HG02943 (cell line): Measurements from ENCODE around the gene MEG3.

ENCODE experiments used
- ATAC-seq: cut with Tn5 transposase; IDR thresholded peaks from one replicate; pipeline ENCODE4 v1.9.1; 2021; ENCODE audit warnings: mild to moderate bottlenecking, low read depth, moderate library complexity; ENCODE audit not compliant: unreplicated experiment

MEG3 gene

DNA sequence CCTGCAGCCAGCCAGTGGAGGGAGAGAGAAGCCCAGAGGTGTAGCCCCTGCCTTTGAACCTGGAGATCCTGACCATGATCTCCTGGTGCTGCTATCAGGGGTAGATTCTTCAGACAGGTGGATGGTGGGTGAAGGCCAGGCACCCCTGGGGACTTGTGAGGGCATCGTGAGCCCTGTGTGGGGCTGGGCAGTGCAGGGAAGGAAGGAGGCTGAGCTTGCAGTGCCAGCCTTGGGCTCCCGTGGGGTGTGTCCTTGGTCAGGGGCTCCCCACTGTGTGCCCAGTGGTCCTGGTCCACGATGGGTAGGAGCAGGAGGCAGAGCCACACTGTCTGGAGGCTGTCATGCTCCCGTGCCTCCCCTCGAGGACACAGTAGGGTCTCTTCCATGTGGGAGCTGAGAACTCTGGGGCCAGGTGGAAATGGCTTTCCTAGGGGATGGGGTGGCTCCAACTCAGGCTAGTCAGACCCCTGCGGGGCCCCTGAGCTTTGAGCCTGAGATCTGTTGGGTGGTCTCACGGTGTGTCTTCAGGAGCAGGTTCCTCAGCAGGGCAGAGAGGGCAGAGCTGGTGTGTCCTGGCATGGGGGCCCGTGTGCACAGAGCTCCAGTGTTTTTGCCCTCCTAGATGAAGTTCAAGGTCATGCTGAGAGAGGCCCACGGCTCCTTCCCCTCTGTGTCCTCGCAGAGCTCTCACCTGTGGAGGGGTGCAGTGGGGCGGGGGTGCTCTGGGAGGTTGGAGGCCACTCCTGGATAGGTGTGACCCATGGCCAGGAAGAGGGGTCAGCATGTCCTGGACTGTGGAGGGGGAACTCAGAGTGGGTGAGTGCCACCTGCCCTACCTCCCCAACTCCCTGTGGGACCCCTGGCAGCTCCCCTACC lies 52.6 kb downstream of the MEG3 start:
- ATAC-seq = no peak

DNA sequence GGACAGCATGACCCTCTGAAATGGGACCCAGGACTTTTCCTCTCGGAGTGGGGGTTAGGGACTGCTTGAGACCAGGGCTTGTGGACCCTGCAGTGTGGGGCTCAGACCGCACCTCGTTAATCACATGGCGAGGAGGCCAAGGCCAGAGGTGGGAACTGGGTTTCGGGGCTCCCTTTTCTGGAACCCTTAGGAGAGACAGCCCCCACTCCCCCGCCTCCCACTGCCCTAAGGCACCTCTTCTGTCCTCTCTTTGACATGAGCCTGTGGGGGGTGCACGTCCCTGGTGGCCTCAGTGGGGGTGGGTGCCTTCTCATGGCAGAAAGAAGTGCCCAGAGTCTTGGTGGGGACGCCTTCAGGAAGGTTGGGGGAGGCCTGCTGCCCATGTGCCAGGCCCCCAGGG lies 53.3 kb downstream of the MEG3 start:
- ATAC-seq = no peak

DNA sequence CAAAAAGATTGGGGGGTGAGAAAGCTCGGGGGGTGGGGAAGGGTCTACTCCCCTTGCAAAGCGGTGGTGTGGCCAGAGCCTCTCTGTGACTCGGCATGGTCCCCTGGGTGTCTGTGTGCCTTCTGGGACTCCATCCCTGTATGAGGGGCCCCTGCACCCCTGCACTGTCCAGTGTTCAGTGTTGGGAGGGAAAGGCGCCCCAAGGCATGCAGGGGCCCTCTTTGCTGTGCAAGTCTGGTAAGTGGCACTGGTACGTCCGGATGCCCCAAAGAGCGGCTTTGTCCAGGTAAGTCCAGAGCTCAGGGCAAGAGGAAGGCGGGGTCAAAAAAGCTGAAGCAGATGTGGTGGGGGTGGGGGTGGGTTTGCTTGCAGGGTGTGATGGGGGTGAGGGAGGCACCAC lies 53.9 kb downstream of the MEG3 start:
- ATAC-seq = no peak

DNA sequence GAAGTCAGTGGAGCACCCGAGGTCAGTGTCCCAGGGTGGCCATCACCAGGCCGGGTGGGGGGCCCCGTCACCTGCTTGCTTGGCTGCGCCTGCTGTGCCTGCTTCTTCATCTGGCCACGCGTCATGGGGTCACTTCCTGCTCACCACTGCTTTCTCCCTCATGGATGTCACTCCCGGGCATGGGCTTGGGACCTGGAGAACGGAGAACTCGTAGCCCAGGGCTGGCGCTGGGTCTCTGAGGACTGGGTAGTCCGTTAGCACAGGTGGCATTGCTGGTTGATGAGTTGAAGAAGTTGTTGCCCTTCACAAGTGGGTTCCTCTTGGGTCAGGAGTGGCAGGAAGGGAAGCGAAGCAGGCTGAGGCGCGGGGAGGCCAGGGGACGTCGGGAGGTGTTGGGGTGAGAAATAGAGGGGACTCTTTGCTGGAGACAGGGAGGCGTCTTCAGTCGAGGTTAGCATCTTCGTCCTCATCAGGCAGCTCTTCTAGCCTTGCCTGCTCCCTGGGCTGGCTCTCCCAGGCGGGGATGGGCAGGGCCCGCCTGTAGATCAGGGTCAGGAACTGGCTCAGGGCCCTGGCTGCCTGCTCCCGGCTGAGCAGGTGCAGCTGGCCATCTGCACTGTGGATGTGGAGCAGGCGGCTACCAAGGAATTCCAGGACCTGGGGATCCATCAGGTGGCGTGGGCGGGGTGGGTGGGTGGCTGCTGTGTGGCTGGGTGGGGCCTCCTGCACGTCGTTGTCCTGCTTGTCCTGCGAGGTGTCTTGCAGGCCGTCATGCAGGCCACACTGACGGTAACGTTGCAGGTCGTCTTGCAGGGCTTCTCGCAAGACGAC lies 54.6 kb downstream of the MEG3 start:
- ATAC-seq = no peak

DNA sequence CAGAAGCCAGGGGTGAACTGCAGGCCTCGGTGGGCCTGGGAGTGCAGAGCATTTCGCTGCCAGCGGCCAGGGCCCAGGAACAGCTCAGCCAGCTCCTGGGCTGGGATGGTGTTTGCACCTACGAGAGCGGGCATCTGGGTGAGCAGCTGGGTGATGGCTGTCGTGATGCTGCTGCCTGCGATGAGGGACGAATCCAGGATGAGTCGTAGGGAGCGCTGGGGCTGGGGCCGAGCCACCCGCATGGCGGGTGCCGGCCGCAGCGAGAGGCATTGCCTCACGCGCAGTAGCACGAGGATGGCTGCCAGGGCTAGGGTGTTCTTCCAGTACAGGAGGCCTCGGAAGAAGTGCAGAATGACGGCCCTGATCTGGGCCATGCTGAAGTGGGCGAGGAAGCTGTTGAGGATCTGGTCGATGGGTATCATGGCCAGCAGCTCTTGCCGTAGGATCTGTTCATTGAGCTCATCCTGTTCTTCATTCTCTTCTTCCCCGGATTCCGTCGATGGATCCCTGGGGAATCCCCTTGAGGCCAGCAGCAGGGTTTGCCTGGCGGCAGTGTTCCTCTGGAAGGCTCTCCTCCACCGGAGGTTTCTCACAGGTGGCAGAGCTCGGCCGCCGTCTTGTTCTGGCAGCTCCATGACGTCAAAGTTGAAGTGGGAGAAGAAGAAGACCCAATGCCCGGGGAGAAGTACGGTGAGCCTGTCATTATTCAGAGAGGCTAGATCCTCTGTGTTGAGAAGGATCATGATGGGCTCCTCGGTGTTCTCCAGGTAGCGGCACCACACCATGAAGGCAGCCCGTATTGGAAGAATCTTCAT lies 55.5 kb downstream of the MEG3 start:
- ATAC-seq = no peak

DNA sequence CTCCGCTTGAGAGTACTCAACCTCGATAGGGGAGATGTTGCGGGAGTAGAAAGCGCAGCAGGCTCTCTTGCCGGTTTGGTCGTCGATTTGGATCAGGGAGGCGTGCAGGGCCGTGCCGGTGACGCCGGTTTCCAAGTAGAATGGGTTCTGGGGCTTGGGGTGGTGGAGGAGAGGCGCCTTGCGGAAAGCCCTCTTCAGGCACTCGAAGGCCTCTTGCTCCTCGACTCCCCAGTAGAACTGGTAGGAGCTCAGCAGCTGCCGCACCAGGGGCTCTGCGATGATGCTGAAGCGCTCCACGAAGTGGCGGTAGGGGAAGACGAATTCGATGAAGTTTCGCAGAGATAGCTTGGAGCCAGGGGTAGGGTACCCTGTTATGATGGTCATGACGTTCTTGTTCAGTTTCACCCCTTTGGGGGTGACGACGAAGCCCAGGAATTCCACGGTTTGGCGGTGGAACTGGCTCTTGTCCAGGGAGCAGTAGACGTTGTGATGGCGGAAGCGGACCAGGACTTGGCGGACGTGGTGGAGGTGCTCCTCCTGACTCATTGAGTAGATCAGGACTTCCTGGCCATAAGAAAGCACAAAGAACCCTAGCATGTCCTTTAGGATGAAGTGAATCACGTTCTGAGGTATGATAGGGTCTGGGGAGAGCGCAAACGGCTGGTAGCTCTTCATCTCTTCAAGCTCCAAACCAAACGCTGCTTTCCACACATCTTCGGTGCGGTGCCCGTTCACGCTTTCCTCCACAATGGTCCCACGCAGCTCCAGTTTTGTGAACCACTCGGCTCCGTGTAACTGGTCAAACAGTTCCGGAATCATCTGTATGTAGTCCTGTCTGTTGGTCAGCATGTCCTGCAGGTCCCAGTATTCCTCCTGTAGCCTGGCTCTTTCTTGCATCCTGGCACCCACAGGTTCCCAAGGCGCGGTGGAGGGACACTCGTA lies 56.4 kb downstream of the MEG3 start:
- no peak for ATAC-seq

DNA sequence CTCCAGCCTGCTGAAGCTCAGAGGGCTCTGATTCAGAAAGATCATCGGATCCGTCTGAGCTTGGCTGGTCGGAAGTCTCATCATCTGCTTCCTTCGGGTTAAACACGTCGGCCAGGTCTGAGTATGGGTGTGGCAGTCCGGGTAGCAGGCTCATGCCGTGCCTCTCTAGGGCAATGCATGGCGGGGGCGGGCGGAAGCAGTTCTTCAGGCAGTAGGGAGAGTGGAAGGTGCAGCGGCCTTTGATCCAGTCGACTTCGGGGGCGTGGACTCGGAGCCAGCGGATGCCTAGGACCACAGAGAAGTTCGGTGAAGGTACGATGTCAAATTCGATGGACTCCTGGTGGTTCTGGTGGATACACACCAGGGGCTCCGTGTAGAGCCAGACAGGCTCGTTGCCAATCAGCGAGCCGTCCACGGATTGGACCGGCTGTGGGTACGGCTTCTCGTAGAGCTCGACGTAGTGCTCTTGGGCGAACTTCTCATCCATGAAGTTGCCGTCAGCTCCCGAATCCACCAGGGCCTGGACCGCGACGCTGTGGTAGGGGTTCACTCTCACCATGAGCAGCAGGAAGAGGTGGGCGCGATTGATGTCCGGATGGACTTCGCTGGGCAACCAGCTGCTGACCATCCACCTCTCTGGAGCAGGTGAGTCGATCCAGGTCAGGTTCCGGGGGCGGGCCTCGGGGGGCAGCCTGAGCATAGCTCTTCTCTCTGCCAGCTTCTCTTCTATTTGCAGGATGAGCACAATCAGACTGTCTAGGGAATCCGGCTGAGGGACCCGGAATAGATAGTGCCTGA lies 57.3 kb downstream of the MEG3 start:
- no peak for ATAC-seq

DNA sequence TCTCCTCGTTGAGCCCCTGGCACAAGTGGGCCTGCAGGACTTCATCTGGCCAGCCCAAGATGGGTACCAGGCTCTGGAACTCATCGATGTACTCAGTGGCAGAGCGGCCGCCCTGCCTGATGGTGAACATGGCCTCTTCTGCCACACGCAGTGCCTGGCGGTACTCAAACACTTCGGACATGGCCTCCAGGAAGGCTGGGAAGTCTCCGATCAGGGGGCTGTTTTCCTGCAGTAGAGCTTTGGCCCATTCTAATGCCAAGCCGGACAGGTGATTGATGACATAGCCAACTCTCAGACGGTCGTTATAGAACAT lies 57.8 kb downstream of the MEG3 start:
- no peak for ATAC-seq

DNA sequence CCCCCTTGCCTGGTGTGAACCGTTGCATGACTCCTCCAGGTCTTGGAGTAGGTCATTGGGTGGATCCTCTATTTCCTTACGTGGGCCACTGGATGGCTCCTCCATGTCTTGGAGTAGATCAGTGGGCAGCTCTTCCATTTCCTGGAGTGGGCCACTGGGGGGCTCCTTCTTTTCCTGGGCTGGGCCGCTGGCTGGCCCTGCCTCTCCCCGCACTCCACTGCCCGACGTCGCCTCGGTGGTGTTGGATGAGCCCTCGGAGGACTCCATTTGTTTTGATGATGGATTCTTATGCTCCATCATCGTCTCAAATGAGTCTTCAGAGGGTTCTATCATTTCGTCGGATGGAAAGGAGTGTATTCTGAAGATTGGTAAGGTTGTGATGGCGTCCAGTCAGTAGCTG lies 58.5 kb downstream of the MEG3 start:
- no peak for ATAC-seq

DNA sequence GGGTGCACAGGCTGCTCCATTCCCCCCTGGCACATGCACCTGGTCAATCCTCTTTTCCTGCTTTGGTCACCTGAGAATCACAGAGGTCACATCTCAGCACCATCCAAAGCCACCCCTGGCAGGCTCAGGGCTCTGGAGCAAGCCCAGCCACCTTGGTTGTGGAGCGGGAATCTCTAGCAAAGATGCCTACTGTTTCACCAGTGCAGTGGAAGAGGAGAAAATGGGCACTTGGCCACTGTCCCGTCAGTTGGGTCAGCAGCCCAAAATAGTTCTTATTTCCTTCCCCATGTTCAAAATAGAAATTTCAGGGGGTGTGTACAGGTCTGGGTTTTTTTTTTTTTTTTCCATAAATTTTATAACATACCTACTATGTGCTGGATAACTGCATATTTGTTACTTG lies 59.3 kb downstream of the MEG3 start:
- ATAC-seq = no peak

DNA sequence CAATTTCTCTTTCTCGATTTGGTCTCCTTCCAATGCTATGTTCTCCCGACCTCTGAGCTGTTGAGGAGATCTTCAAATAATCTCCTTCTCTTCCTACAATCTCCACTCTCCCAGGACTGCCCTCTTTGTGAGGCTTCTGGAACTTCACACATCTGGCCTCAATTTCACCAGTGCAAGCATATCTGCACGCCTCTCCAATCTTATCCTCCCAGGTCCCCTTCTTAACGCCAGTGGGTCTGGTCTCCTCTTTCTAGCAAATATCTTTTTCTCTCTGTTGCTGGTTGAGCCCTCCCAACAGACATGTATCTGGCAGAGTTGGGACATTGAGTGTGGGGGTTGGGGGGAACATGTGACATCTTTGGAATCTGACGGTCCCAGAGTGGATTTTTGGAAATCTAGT lies 59.7 kb downstream of the MEG3 start:
- ATAC-seq = no peak

DNA sequence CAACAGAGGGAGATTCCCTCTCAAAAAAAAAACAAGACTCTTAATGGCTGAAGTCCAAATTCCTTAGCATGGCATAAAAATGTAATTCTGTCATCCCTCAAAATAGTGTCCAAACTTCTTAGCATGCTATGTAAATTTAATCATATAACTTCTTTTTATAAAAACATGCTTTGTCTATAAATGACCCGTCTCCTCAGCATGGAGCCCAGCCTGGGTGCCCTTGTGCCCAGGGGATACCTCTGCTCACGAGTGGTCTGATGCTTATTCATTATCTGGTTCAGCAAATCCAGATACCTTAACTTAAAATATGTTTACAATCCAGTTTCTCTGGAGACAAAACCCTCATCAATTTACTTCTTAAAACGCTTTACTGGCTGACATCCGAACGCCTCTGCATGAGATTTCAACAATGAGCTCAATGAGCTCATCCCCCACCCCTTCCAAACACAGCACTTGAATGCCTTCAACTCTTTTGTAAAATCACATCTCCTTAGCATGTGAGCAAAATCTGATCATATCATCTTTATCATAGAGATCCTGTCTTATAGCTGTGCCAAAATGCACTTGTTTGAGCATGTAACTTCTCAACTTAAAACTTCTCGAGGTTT lies 61.9 kb downstream of the MEG3 start:
- ATAC-seq = no peak

DNA sequence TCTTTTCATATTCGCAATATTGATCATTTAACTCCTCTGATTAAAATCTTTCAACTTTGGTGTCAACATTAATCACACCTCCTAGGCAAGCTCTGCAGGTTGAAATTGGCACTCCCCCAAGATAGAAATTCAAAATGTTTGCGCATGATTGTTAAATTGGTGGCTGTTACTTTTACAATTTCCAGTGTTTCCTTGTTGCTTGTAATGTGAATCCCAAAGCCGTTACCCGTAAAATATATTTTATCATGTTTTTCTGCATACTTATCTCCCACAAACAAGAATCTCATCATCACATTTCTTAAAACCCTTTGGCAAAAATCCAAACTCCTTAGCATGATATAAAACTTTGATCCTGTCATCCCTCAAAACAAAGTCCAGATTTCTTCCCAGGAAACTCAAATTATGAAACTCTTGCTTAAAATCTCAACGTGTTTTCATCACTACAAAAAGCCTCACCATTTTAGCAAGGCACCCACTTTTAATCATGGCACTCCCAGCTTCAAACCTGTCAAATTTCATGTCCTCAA lies 62.9 kb downstream of the MEG3 start:
- ATAC-seq = no peak

DNA sequence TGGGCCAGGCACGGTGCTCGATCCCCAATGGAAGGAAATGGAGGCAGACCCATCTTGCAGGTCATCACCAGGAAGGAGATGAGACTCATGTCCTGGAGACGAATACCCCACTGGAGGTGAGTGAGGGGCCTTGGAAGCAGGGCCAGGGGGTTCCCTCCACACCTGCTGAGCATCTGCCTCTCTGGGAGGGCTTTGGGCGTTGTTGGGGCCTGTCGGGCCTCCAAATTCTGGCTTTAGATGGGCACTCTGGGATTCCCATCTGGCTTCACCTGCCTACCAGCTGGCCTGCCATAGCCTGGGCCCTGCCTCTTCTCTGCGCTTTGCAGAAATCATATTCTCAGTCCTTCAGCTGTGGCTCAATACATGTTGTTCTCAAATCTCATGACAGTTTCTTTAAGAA lies 63.7 kb downstream of the MEG3 start:
- ATAC-seq = no peak

DNA sequence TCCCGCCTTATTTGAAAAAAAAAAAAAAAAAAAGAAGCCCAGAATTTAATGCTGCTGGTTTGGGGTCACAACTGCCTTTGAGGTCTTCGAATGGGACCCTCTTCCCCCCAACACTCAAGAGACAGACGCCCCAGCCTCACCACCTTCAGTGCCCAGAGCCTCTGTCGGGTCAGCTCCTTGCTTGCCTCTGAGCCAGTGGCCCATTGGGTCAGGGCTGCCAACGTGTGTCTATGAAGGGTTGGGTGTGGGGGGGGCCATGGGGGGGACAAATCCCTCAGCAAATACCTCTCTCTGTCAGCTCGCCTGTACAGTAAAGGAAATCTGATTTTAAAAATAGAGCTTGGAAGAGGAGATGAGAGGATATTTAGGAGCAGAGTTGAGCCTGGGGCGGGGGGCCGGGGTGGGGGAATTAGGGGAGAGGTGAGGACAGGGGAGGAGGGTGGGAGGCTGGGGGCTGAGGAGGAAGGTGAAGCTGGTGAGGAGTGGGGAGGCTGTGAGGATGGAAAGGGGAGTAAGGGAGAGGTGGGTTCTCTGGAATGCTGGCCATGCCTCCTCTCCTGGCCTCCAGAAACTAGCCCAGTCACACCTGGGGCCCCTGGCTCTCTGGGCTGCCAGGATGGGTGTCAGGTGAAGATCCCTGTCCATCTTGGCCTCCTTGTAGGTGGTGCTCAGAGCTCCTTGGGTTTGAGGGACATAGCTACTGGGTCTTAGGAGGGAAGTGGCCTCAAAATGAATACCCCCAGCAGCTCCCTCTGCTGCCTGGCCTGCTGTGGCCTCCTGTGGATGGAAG lies 64.3 kb downstream of the MEG3 start:
- ATAC-seq = no peak

DNA sequence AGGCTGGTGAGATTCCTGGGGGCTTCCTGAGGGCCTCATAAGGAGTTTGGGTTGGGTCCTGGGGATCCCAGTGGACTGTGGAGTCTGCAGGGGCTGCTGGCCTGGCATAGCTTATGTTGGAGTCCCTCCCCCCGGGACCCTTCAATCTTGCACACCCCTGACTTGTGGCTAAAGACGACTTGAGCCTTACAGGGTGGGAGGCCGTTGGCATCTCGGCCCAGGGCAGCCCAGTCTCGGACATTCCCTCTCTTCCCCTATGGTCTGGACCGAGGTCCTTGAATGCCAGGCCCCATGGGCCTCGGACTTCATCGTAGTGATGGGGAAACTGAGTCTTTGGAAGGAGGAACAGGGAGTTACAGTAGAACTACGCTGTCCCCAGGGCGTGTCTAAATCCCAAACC lies 65.1 kb downstream of the MEG3 start:
- no peak for ATAC-seq

DNA sequence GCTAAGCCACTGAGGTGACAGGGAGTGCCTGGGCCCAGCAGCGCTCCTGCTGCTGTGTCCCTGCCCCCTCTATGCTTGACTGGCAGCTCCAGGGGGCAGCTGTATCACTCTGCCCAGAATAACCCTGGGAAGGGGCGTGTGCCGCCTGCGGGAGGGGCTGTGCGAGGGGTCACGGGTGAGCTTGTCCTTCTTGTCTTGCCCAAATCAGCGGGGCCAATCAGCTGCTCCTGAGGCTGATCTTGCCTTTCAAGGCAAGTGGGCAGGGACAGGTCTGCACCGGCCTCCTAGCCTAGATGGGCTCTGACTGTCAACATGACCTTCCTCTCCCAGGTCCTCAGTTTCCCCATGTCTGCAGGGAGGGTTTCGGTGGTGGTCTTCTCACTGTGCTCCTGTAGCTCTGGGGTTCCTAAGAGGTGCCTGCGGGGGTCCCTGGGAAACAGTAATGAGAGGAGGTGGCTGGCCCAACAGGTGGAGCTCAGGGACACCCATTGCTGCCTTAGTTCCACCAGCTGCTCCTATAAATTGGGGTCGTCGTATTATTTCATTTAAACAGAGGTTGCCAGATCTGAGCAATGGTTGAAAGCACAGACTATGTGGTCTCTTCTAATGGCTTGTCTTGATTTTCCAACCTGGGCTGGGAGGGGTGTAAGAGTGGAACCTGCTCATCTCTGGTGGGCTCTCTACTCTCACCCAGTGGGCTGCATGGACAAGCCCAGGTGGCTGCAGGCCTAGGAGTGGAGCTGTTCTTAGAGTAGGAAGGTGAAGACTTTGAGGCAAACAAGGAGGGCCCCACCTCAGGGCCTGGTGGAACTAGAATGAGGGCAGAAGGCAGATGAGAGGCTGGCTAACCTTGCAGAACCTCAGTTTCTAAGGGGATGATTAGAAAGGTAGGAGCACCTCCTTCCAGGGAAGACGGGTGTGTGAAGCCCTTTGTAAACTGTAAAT lies 65.9 kb downstream of the MEG3 start:
- ATAC-seq = no peak
